ENCODE data around the gene PHGDH.
A peak's percentile ranks its signal among the peaks of the same experiment; 100 is the strongest.

The PHGDH gene

DNA sequence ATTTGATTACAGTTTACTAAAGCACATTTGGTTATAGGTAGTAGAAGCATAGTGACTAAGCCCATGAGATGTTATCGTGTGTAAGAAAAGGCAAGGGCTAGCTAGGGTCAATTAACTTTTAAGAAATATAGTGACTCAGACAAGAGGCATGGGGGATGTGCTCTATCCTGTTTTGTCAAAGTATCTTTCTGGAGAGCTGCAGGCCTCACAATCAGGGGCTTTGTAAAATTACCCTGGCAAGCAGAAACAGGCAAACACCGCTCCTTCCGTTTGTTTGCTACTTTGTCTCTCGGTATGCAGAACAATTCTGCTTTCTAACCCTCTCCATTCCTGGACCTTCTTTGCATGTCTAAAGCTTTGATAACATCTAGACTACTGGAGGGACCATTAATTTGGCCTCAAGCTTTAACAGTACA, 37.6 kb upstream of the PHGDH start:
- Histone ChIP-seq H3K9me2 (replicated peaks; ENCODE audit: insufficient read depth, low read length) (no peaks in the 10 kb centered on the region), H3K4me3 (ENCODE audit: low read length) (no peak overlapping the region), H3F3A (ENCODE audit: insufficient read depth, low read length) (no peaks in the 10 kb centered on the region), H3K9ac (ENCODE audit: low read length) (no peak overlapping the region), H3K27me3 (replicated peaks; ENCODE audit: insufficient read depth, low read length) (no peaks in the 10 kb centered on the region), H3K27ac (ENCODE audit: low read length) (no peak overlapping the region), H4K20me1 (ENCODE audit: insufficient read depth, low read length) (no peaks in the 10 kb centered on the region), H3K36me3 (replicated peaks; ENCODE audit: insufficient read depth, low read length) (no peaks in the 10 kb centered on the region), H3K4me2 (ENCODE audit: low read depth, low read length) (no peak overlapping the region), H2AFZ (ENCODE audit: low read length) (no peak overlapping the region), H3K79me2 (ENCODE audit: low read length) (no peaks in the 10 kb centered on the region), H3K9me3 (replicated peaks; ENCODE audit: insufficient read depth, low read length) (no peaks in the 10 kb centered on the region), H3K4me1 (ENCODE audit: low read length) (peaks cover 20% of the 10 kb centered on the region)
- no peak for DNase-seq
- TF ChIP-seq EZH2phosphoT487 (IDR thresholded peaks at IDR 0.05; ENCODE audit: low read length): no peak
- TF ChIP-seq CTCF (IDR thresholded peaks at IDR 0.05; ENCODE audit: low read length): no peak

GRCh38 chr1:119674835-119675289, 36.9 kb upstream of the PHGDH start:
- TF ChIP-seq EZH2phosphoT487 (IDR thresholded peaks at IDR 0.05; ENCODE audit: low read length) (no peak), CTCF (IDR thresholded peaks at IDR 0.05; ENCODE audit: low read length) (no peak), EZH2 (optimal IDR thresholded peaks at IDR 0.05; ENCODE audit: low read depth, low read length) (no peak)
- DNase-seq: no peak
- H3K36me3 ChIP-seq (replicated peaks; ENCODE audit: insufficient read depth, low read length): no peaks in the 10 kb centered on the region
- no peaks in the 10 kb centered on the region for H3K9me2 ChIP-seq (replicated peaks; ENCODE audit: insufficient read depth, low read length)
- no peaks in the 10 kb centered on the region for H3K79me2 ChIP-seq (ENCODE audit: low read length)
- H4K20me1 ChIP-seq (ENCODE audit: insufficient read depth, low read length): no peaks in the 10 kb centered on the region
- no peaks in the 10 kb centered on the region for H3K27me3 ChIP-seq (replicated peaks; ENCODE audit: insufficient read depth, low read length)
- no peak overlapping the region for H3K9ac ChIP-seq (ENCODE audit: low read length)
- no peaks in the 10 kb centered on the region for H3K9me3 ChIP-seq (replicated peaks; ENCODE audit: insufficient read depth, low read length)
- H3K4me2 ChIP-seq (ENCODE audit: low read depth, low read length): peak overlapping the region; percentile 39; the same call in 1 of the 2 replicates
- H3K4me1 ChIP-seq (ENCODE audit: low read length): peaks cover 20% of the 10 kb centered on the region
- no peaks in the 10 kb centered on the region for H3F3A ChIP-seq (ENCODE audit: insufficient read depth, low read length)
- no peak overlapping the region for H2AFZ ChIP-seq (ENCODE audit: low read length)
- no peak overlapping the region for H3K4me3 ChIP-seq (ENCODE audit: low read length)
- no peak overlapping the region for H3K27ac ChIP-seq (ENCODE audit: low read length)

GRCh38 chr1:119675349-119676345, 36.1 kb upstream of the PHGDH start:
- Histone ChIP-seq H3K4me3 (ENCODE audit: low read length) (peak overlapping the region; percentile 55), H3K9me3 (replicated peaks; ENCODE audit: insufficient read depth, low read length) (no peaks in the 10 kb centered on the region), H3K79me2 (ENCODE audit: low read length) (no peaks in the 10 kb centered on the region), H2AFZ (ENCODE audit: low read length) (peak overlapping the region; percentile 72; the same call in 1 of the 2 replicates), H3F3A (ENCODE audit: insufficient read depth, low read length) (no peaks in the 10 kb centered on the region), H3K27ac (ENCODE audit: low read length) (no peak overlapping the region), H3K4me2 (ENCODE audit: low read depth, low read length) (peak overlapping the region; percentile 39; the same call in 1 of the 2 replicates), H4K20me1 (ENCODE audit: insufficient read depth, low read length) (no peaks in the 10 kb centered on the region), H3K4me1 (ENCODE audit: low read length) (peaks cover 20% of the 10 kb centered on the region), H3K36me3 (replicated peaks; ENCODE audit: insufficient read depth, low read length) (no peaks in the 10 kb centered on the region), H3K27me3 (replicated peaks; ENCODE audit: insufficient read depth, low read length) (no peaks in the 10 kb centered on the region), H3K9ac (ENCODE audit: low read length) (no peak overlapping the region), H3K9me2 (replicated peaks; ENCODE audit: insufficient read depth, low read length) (no peaks in the 10 kb centered on the region)
- peak; percentile 68 for DNase-seq
- no peak for TF ChIP-seq EZH2phosphoT487 (IDR thresholded peaks at IDR 0.05; ENCODE audit: low read length)
- peak; percentile 62 for TF ChIP-seq CTCF (IDR thresholded peaks at IDR 0.05; ENCODE audit: low read length)

All from MM.1S (cell line).